ENCODE measurements around the gene C1orf21. TPM values are rescaled to one million over a fixed set of nuclear protein-coding genes. Genes with fewer than 3 reads are reported as not detected.

Gene C1orf21
- total RNA-seq, 1 experiment from 2014 or later = 11.8 TPM

- H3K4me3 ChIP-seq (ENCODE audit: insufficient read depth, low read depth, low read length) = no peak overlapping the region
- no peaks in the 10 kb centered on the region for H3K36me3 ChIP-seq (replicated peaks; ENCODE audit: control insufficient read depth, insufficient read depth, low read length)
- H3K27me3 ChIP-seq (ENCODE audit: control insufficient read depth, insufficient read depth, low read length) = no peaks in the 10 kb centered on the region
- no peak for DNase-seq
These were observed 29.7 kb downstream of the C1orf21 start for GRCh38 chr1:184416481-184416880.

GRCh38 chr1:184416946-184417345, 30.1 kb downstream of the C1orf21 start:
- Histone ChIP-seq H3K27me3 (ENCODE audit: control insufficient read depth, insufficient read depth, low read length) (no peaks in the 10 kb centered on the region), H3K4me3 (ENCODE audit: insufficient read depth, low read depth, low read length) (no peak overlapping the region)
- no peak for DNase-seq

DNA sequence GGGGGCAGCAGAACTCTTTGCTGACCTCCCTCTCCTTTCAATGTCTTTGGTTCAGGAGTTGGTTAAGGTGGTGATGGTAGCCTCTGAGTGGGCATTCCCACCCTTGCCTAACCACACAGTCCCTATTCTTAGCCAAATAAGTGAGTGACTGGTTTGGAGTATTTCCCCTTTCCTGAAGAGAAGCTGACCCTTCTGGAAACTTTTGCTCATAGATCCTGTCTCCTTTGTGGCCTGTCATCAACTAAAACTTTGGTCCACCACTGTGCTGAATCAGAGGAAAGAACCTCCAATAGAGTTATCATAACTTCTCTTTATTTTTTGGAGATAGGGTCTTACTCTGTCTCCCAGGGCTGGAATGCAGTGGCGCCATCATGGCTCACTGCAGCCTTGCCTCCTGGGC, 31.1 kb downstream of the C1orf21 start:
- Histone ChIP-seq H3K4me3 (ENCODE audit: insufficient read depth, low read depth, low read length) (no peak overlapping the region), H3K36me3 (replicated peaks; ENCODE audit: control insufficient read depth, insufficient read depth, low read length) (no peaks in the 10 kb centered on the region), H3K27me3 (ENCODE audit: control insufficient read depth, insufficient read depth, low read length) (no peaks in the 10 kb centered on the region)
- no peak for DNase-seq

More at GRCh38 chr1:184416946-184417345, 30.1 kb downstream of the C1orf21 start:
- H3K36me3 ChIP-seq (replicated peaks; ENCODE audit: control insufficient read depth, insufficient read depth, low read length) = no peaks in the 10 kb centered on the region

GRCh38 chr1:184418652-184419349, 32.0 kb downstream of the C1orf21 start:
- Histone ChIP-seq H3K36me3 (replicated peaks; ENCODE audit: control insufficient read depth, insufficient read depth, low read length) (no peaks in the 10 kb centered on the region), H3K27me3 (ENCODE audit: control insufficient read depth, insufficient read depth, low read length) (no peaks in the 10 kb centered on the region), H3K4me3 (ENCODE audit: insufficient read depth, low read depth, low read length) (no peak overlapping the region)
- DNase-seq = no peak

DNA sequence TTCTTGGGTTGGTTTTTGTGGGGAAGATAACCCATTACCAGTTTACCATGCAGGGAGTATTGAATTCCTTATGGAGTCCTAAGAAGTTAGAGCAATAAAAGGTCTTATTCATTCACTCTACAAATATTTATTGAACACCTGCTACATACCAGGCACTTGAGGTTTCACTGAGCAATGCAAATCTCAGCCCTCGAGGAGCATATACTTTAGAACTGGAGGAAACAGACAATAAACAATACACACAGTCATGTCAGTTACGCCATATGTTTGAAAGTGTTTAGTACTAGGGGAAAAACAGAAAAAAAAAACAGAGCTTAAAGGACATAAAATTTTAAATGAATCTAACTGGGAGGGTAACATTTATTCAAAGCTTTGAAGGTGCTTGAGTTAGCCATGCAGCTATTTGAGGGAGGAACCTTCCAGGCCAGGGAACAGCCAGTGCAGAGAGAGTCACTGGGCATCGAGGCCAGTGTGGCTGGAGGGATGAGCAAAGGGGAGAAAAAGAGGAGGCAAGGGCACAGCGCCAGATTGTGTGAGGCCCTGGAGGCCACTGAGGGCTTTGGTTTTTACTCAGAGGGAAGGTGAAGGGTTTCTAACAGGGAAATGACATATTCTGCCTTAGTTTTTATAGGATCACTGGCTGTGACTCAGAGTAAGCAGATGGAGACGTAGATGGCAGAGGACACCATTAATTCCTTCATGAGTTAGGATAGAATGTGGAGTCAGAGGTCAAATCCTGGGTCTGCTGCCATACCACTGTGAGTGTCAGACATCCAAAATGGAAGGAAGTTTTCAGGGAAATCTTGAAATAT, 32.7 kb downstream of the C1orf21 start:
- DNase-seq = no peak
- H3K36me3 ChIP-seq (replicated peaks; ENCODE audit: control insufficient read depth, insufficient read depth, low read length) = no peaks in the 10 kb centered on the region
- no peaks in the 10 kb centered on the region for H3K27me3 ChIP-seq (ENCODE audit: control insufficient read depth, insufficient read depth, low read length)
- no peak overlapping the region for H3K4me3 ChIP-seq (ENCODE audit: insufficient read depth, low read depth, low read length)

GRCh38 chr1:184422490-184423233, 35.8 kb downstream of the C1orf21 start:
- DNase-seq = no peak
- Histone ChIP-seq H3K4me3 (ENCODE audit: insufficient read depth, low read depth, low read length) (no peak overlapping the region), H3K27me3 (ENCODE audit: control insufficient read depth, insufficient read depth, low read length) (no peaks in the 10 kb centered on the region), H3K36me3 (replicated peaks; ENCODE audit: control insufficient read depth, insufficient read depth, low read length) (no peaks in the 10 kb centered on the region)

DNA sequence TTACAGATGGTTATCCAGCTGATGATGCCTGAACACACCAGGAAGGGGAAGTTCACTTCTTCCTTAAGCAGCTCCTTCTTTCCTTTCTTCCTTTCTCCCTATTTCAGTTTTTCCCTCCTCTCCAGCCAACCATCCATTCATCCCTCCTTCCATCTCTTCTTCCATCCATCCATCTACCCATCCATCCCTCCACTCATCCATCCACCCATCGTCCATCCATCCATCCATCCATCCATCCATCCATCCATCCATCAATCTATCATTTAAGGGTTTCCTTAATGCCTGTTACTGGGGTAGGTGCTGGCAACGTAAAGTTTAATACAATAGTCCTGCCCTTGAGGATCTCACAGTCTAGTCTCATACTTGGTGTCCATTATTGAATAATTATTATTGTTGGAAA, 36.8 kb downstream of the C1orf21 start:
- DNase-seq = no peak
- Histone ChIP-seq H3K4me3 (ENCODE audit: insufficient read depth, low read depth, low read length) (no peak overlapping the region), H3K27me3 (ENCODE audit: control insufficient read depth, insufficient read depth, low read length) (no peaks in the 10 kb centered on the region), H3K36me3 (replicated peaks; ENCODE audit: control insufficient read depth, insufficient read depth, low read length) (no peaks in the 10 kb centered on the region)

DNA sequence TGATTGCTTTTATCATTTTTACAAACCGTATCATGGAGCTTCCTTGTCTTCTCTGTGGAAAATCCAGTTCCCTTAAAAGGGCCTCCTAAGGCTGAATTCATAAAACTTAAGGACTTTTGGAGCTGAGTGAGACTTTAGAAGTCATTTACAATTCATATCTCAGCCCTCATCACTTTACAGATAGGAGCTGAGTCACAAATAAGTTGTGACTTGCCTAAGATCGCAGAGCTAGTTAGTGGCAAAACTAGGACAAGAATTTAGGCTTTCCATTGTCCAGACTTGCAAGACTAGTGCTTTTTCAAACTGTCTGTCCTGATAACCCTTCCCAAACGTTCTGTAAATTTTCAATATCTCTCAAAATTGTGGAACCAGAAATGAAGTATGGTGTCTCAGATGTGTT, 37.3 kb downstream of the C1orf21 start:
- no peak for DNase-seq
- Histone ChIP-seq H3K36me3 (replicated peaks; ENCODE audit: control insufficient read depth, insufficient read depth, low read length) (no peaks in the 10 kb centered on the region), H3K4me3 (ENCODE audit: insufficient read depth, low read depth, low read length) (no peak overlapping the region), H3K27me3 (ENCODE audit: control insufficient read depth, insufficient read depth, low read length) (no peaks in the 10 kb centered on the region)

GRCh38 chr1:184424945-184425344, 38.1 kb downstream of the C1orf21 start:
- no peak for DNase-seq
- Histone ChIP-seq H3K27me3 (ENCODE audit: control insufficient read depth, insufficient read depth, low read length) (no peaks in the 10 kb centered on the region), H3K4me3 (ENCODE audit: insufficient read depth, low read depth, low read length) (no peak overlapping the region), H3K36me3 (replicated peaks; ENCODE audit: control insufficient read depth, insufficient read depth, low read length) (no peaks in the 10 kb centered on the region)

GRCh38 chr1:184425449-184426277, 38.8 kb downstream of the C1orf21 start:
- H3K4me3 ChIP-seq (ENCODE audit: insufficient read depth, low read depth, low read length) = no peak overlapping the region
- DNase-seq = no peak

GRCh38 chr1:184426278-184426674, 39.4 kb downstream of the C1orf21 start:
- DNase-seq = peak; percentile 55
- Histone ChIP-seq H3K27me3 (ENCODE audit: control insufficient read depth, insufficient read depth, low read length) (no peaks in the 10 kb centered on the region), H3K36me3 (replicated peaks; ENCODE audit: control insufficient read depth, insufficient read depth, low read length) (no peaks in the 10 kb centered on the region), H3K4me3 (ENCODE audit: insufficient read depth, low read depth, low read length) (no peak overlapping the region)

More at GRCh38 chr1:184425449-184426277, 38.8 kb downstream of the C1orf21 start:
- Histone ChIP-seq H3K27me3 (ENCODE audit: control insufficient read depth, insufficient read depth, low read length) (no peaks in the 10 kb centered on the region), H3K36me3 (replicated peaks; ENCODE audit: control insufficient read depth, insufficient read depth, low read length) (no peaks in the 10 kb centered on the region)

GRCh38 chr1:184427722-184428121, 40.9 kb downstream of the C1orf21 start:
- DNase-seq = no peak
- no peak overlapping the region for H3K4me3 ChIP-seq (ENCODE audit: insufficient read depth, low read depth, low read length)
- no peaks in the 10 kb centered on the region for H3K36me3 ChIP-seq (replicated peaks; ENCODE audit: control insufficient read depth, insufficient read depth, low read length)
- no peaks in the 10 kb centered on the region for H3K27me3 ChIP-seq (ENCODE audit: control insufficient read depth, insufficient read depth, low read length)

GRCh38 chr1:184428604-184429003, 41.8 kb downstream of the C1orf21 start:
- Histone ChIP-seq H3K27me3 (ENCODE audit: control insufficient read depth, insufficient read depth, low read length) (no peaks in the 10 kb centered on the region), H3K4me3 (ENCODE audit: insufficient read depth, low read depth, low read length) (no peak overlapping the region), H3K36me3 (replicated peaks; ENCODE audit: control insufficient read depth, insufficient read depth, low read length) (no peaks in the 10 kb centered on the region)
- no peak for DNase-seq

GRCh38 chr1:184429335-184429734, 42.5 kb downstream of the C1orf21 start:
- H3K4me3 ChIP-seq (ENCODE audit: insufficient read depth, low read depth, low read length) = no peak overlapping the region
- no peaks in the 10 kb centered on the region for H3K36me3 ChIP-seq (replicated peaks; ENCODE audit: control insufficient read depth, insufficient read depth, low read length)
- H3K27me3 ChIP-seq (ENCODE audit: control insufficient read depth, insufficient read depth, low read length) = no peaks in the 10 kb centered on the region
- no peak for DNase-seq

All from H7 (cell line).